Epithelial cell of proximal tubule (primary cell): ENCODE measurements around the gene SLC25A13. TPM values are rescaled to one million over a fixed set of nuclear protein-coding genes. Genes with fewer than 3 reads are reported as not detected.
"Not testable (repeated sequence)": the region's sequence is repeated elsewhere in the genome, so short reads cannot be mapped to it uniquely, and the experiment has no call there.

ENCODE experiments used
- DNase-seq: peaks from one replicate; pipeline ENCODE4 v3.0.0-alpha.2; 2011; ENCODE audit warnings: low read depth
- H3K4me3 ChIP-seq: 2 replicates; pipeline ENCODE4 v1.5.1; 2011; ENCODE audit warnings: low read depth, mild to moderate bottlenecking, low read length
- CTCF ChIP-seq: conservative IDR thresholded peaks from 2 replicates; pipeline ENCODE4 v1.5.1; 2012; ENCODE audit warnings: low read depth, mild to moderate bottlenecking, low read length
- total RNA-seq: library from RNA; depleted of rRNA; stranded (reverse); fragments of >200 nt; gene quantifications from 2 replicates; pipeline ENCODE4 v1.2.3, GENCODE V29; 2015

Gene SLC25A13
- total RNA-seq, 1 donor from 2014 or later, result 51.3 TPM

- H3K4me3 ChIP-seq, result no peak overlapping the region
- TF ChIP-seq CTCF, result no peak
- DNase-seq, result no peak
These were observed 9.9 kb upstream of the SLC25A13 start for GRCh38 chr7:96331775-96332174.

- TF ChIP-seq CTCF, result no peak
- H3K4me3 ChIP-seq, result no peak overlapping the region
- DNase-seq, result no peak
These were observed 9.3 kb upstream of the SLC25A13 start for GRCh38 chr7:96331233-96331632.

- TF ChIP-seq CTCF, result no peak
- H3K4me3 ChIP-seq, result no peak overlapping the region
- no peak for DNase-seq
These were observed 8.3 kb upstream of the SLC25A13 start for GRCh38 chr7:96330193-96330592.

- H3K4me3 ChIP-seq, result no peak overlapping the region
- TF ChIP-seq CTCF, result no peak
- DNase-seq, result no peak
These were observed 7.3 kb upstream of the SLC25A13 start for GRCh38 chr7:96329241-96329640.

- TF ChIP-seq CTCF, result no peak
- DNase-seq, result no peak
- H3K4me3 ChIP-seq, result no peak overlapping the region
These were observed 6.1 kb upstream of the SLC25A13 start for GRCh38 chr7:96328016-96328415.

GRCh38 chr7:96327429-96327828 lies 5.5 kb upstream of the SLC25A13 start:
- no peak for DNase-seq
- H3K4me3 ChIP-seq, result no peak overlapping the region
- TF ChIP-seq CTCF, result no peak

- not testable (repeated sequence) for DNase-seq, H3K4me3 ChIP-seq
These were observed 4.9 kb upstream of the SLC25A13 start for GRCh38 chr7:96326752-96327151.
